Activated T-cell treated with anti-CD3 and anti-CD28 coated beads, Interleukin-2, amount 50 U/mL, for 4 hours (primary cell): ENCODE data around the gene SUPT7L. TPM values are rescaled to one million over a fixed set of nuclear protein-coding genes. Genes with fewer than 3 reads are reported as not detected.
A peak's percentile ranks its signal among the peaks of the same experiment; 100 is the strongest.
"Not testable (repeated sequence)": the region's sequence is repeated elsewhere in the genome, so short reads cannot be mapped to it uniquely, and the experiment has no call there.

ENCODE experiments used
- ATAC-seq, 2 donors: fragments of 200-7000 bp; cut with Tn5 transposase; one replicate each; pipeline ENCODE4 v1.10.0; 2021
- DNase-seq: peaks from one replicate; pipeline ENCODE4 v3.0.0-alpha.2; 2020
- H3K27me3 Mint-ChIP-seq: one replicate; pipeline ENCODE4 v1.8.0; 2021; ENCODE audit warnings: low read depth, mixed read lengths
- H3K36me3 Mint-ChIP-seq: one replicate; pipeline ENCODE4 v1.8.0; 2022; ENCODE audit warnings: mixed read lengths; ENCODE audit not compliant: insufficient read depth
- H3K4me1 Mint-ChIP-seq: one replicate; pipeline ENCODE4 v1.8.0; 2021; ENCODE audit warnings: low read depth, mixed read lengths
- H3K4me3 Mint-ChIP-seq: one replicate; pipeline ENCODE4 v1.8.0; 2021; ENCODE audit warnings: mild to moderate bottlenecking, moderate library complexity, mixed read lengths
- H3K9me3 Mint-ChIP-seq: one replicate; pipeline ENCODE4 v1.8.0; 2021; ENCODE audit warnings: mixed read lengths
- total RNA-seq, 3 donors: library from RNA; stranded (reverse); gene quantifications; one replicate each; pipeline ENCODE4 v1.2.1, GENCODE V29; 2021

Gene SUPT7L
- total RNA-seq, 3 donors from 2014 or later, result 23.6 to 31.4 (median 28.1) TPM

DNA sequence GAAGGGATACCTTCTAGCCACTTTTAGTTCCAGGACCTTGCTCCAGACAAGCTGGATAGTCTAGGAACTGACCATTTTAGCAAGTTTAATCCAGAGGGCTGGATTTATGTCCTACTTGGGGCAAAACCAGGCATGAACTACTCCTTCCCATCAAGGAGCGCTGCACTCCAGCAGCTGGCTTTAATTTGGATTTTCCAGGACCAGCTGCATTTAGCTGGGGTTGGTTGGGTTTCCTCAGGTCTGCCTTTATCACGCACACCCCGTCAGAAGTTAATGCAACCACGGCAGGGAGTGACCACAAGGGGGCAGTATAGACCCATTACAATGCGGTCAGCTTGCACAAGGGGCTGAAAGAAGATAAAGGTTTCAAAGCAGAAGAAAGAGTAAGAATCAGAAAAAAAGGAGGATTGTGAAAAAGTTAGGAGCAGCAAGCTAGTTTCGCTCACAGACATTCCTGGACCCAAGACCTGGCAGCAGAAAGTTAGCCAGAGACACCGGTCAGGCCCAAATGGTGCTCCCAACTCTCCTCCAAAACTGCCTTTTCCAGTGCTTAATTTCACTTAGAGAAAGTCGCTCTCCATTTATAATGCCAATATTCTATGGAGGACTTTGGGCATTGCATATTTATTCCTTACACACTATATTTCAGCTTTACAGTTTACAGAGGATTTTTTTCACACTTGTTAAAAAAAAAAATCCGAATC is 40.4 kb upstream of the SUPT7L start:
- Mint-ChIP-seq H3K4me3 (no peak overlapping the region), H3K36me3 (peaks cover 1% of the 10 kb centered on the region), H3K9me3 (no peaks in the 10 kb centered on the region), H3K27me3 (no peaks in the 10 kb centered on the region), H3K4me1 (peaks cover 9% of the 10 kb centered on the region)
- DNase-seq (peak; percentile 87), ATAC-seq (peak; percentile 70 to 74)

DNA sequence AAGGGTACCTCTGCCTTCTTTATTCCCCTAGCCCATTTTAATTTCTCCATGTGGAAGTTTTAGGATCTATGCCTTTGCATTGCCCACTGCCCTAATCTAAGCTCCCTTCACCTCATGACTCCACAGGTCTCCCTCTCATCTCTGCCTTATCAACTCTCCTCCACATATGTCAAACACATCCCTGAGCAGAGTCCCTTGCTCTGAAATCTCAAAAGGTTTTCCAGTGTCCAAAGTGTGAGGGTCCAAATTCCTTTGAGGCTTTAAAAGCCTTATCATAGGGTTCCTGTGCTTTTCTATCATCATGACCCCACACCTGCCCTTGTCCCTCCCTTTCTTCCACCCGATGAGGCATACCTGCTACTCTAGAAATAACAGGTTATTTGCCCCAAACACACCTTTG is 38.9 kb upstream of the SUPT7L start:
- ATAC-seq, result no peak
- Mint-ChIP-seq H3K4me3 (no peak overlapping the region), H3K9me3 (no peaks in the 10 kb centered on the region), H3K27me3 (no peaks in the 10 kb centered on the region), H3K4me1 (peaks cover 9% of the 10 kb centered on the region), H3K36me3 (peaks cover 7% of the 10 kb centered on the region)
- DNase-seq, result no peak

GRCh38 chr2:27701676-27702075 is 38.3 kb upstream of the SUPT7L start:
- Mint-ChIP-seq H3K27me3 (no peaks in the 10 kb centered on the region), H3K4me3 (no peak overlapping the region), H3K4me1 (peaks cover 9% of the 10 kb centered on the region), H3K9me3 (no peaks in the 10 kb centered on the region), H3K36me3 (peaks cover 8% of the 10 kb centered on the region)
- ATAC-seq (no peak), DNase-seq (no peak)

GRCh38 chr2:27697660-27698059 is 34.2 kb upstream of the SUPT7L start:
- Mint-ChIP-seq H3K9me3 (no peaks in the 10 kb centered on the region), H3K4me3 (no peak overlapping the region), H3K27me3 (no peaks in the 10 kb centered on the region), H3K4me1 (no peaks in the 10 kb centered on the region), H3K36me3 (peaks cover 21% of the 10 kb centered on the region)
- no peak for DNase-seq
- no peak for ATAC-seq

- no peak overlapping the region for H3K4me3 Mint-ChIP-seq
- DNase-seq (no peak), ATAC-seq (no peak)
- H3K4me1 Mint-ChIP-seq, result peaks cover 5% of the 10 kb centered on the region
- H3K36me3 Mint-ChIP-seq, result peaks cover 30% of the 10 kb centered on the region
- H3K27me3 Mint-ChIP-seq, result no peaks in the 10 kb centered on the region
- H3K9me3 Mint-ChIP-seq, result no peaks in the 10 kb centered on the region
These were observed 26.6 kb upstream of the SUPT7L start for GRCh38 chr2:27690052-27690451.

DNA sequence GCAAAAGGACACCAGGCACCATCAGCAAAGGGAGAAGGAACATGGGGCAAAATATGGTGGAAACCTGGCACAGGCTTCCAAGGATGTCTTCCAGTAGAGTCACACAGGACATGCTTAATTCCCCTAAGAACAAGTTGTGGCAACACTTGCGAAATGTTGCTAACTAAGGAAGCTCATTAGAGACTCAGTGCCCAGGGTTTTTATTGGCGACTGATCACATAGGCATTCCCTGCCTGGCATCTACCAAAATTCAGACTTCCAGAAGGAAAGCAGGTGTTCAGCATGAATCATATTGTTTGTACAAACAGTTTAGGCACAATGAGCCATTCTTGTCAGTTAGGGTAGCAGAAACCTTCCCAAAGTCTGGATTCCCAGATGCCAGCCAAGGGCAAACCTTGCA is 26.0 kb upstream of the SUPT7L start:
- Mint-ChIP-seq H3K27me3 (no peaks in the 10 kb centered on the region), H3K36me3 (peaks cover 34% of the 10 kb centered on the region), H3K4me3 (no peak overlapping the region), H3K4me1 (peaks cover 11% of the 10 kb centered on the region), H3K9me3 (no peaks in the 10 kb centered on the region)
- DNase-seq (no peak), ATAC-seq (no peak)

- DNase-seq (no peak), ATAC-seq (no peak)
- Mint-ChIP-seq H3K9me3 (no peaks in the 10 kb centered on the region), H3K4me3 (no peak overlapping the region), H3K36me3 (peaks cover 28% of the 10 kb centered on the region), H3K4me1 (peaks cover 28% of the 10 kb centered on the region), H3K27me3 (no peaks in the 10 kb centered on the region)
These were observed 23.8 kb upstream of the SUPT7L start for GRCh38 chr2:27687232-27687631.

- Mint-ChIP-seq H3K36me3 (peaks cover 31% of the 10 kb centered on the region), H3K9me3 (no peaks in the 10 kb centered on the region), H3K27me3 (no peaks in the 10 kb centered on the region), H3K4me3 (no peak overlapping the region), H3K4me1 (peaks cover 39% of the 10 kb centered on the region)
- DNase-seq (no peak), ATAC-seq (no peak)
These were observed 22.2 kb upstream of the SUPT7L start for GRCh38 chr2:27685577-27685976.

GRCh38 chr2:27685006-27685405 is 21.6 kb upstream of the SUPT7L start:
- peaks cover 33% of the 10 kb centered on the region for H3K36me3 Mint-ChIP-seq
- H3K27me3 Mint-ChIP-seq, H3K9me3 Mint-ChIP-seq, DNase-seq, ATAC-seq: not testable (repeated sequence)
- H3K4me3 Mint-ChIP-seq, result peak overlapping the region; percentile 38
- H3K4me1 Mint-ChIP-seq, result peaks cover 39% of the 10 kb centered on the region

- DNase-seq (peak; percentile 86), ATAC-seq (peak; percentile 75 to 76)
- H3K27me3 Mint-ChIP-seq, result no peaks in the 10 kb centered on the region
- no peak overlapping the region for H3K4me3 Mint-ChIP-seq
- peaks cover 33% of the 10 kb centered on the region for H3K36me3 Mint-ChIP-seq
- H3K9me3 Mint-ChIP-seq, result no peaks in the 10 kb centered on the region
- H3K4me1 Mint-ChIP-seq, result peaks cover 39% of the 10 kb centered on the region
These were observed 20.1 kb upstream of the SUPT7L start for GRCh38 chr2:27683390-27684071.

- H3K4me3 Mint-ChIP-seq, result peak overlapping the region; percentile 29
- ATAC-seq, result peak; percentile 65 to 70
- not testable (repeated sequence) for DNase-seq, H3K9me3 Mint-ChIP-seq, H3K27me3 Mint-ChIP-seq
- H3K36me3 Mint-ChIP-seq, result peaks cover 36% of the 10 kb centered on the region
- H3K4me1 Mint-ChIP-seq, result peaks cover 39% of the 10 kb centered on the region
These were observed 18.9 kb upstream of the SUPT7L start for GRCh38 chr2:27682334-27682771.

GRCh38 chr2:27681841-27682240 is 18.4 kb upstream of the SUPT7L start:
- DNase-seq (no peak), ATAC-seq (peak; percentile 63 to 71)
- peak overlapping the region; percentile 29 for H3K4me3 Mint-ChIP-seq
- peaks cover 36% of the 10 kb centered on the region for H3K36me3 Mint-ChIP-seq
- no peaks in the 10 kb centered on the region for H3K27me3 Mint-ChIP-seq
- peaks cover 39% of the 10 kb centered on the region for H3K4me1 Mint-ChIP-seq
- H3K9me3 Mint-ChIP-seq, result no peaks in the 10 kb centered on the region

DNA sequence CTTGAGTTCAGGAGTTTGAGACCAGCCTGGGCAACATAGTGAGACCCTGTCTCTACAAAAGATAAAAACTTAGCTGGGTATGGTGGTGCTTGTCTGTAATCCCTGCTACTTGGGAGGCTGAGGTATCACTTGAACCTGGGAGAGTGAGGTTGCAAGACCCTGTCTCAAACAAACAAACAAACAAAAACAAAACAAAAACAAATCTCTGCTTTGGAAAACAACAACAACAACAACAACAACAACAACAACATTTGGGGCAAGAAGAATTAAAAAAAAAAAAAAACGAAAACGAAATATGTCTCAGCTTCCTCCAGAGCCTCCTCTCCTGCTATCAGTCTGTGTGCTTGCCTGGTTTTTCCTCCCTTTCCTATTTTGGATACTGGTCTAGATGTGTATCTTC is 17.2 kb upstream of the SUPT7L start:
- peaks cover 38% of the 10 kb centered on the region for H3K4me1 Mint-ChIP-seq
- H3K27me3 Mint-ChIP-seq, result no peaks in the 10 kb centered on the region
- H3K4me3 Mint-ChIP-seq, result no peak overlapping the region
- DNase-seq (no peak), ATAC-seq (no peak)
- H3K36me3 Mint-ChIP-seq, result peaks cover 38% of the 10 kb centered on the region
- H3K9me3 Mint-ChIP-seq, result no peaks in the 10 kb centered on the region

DNA sequence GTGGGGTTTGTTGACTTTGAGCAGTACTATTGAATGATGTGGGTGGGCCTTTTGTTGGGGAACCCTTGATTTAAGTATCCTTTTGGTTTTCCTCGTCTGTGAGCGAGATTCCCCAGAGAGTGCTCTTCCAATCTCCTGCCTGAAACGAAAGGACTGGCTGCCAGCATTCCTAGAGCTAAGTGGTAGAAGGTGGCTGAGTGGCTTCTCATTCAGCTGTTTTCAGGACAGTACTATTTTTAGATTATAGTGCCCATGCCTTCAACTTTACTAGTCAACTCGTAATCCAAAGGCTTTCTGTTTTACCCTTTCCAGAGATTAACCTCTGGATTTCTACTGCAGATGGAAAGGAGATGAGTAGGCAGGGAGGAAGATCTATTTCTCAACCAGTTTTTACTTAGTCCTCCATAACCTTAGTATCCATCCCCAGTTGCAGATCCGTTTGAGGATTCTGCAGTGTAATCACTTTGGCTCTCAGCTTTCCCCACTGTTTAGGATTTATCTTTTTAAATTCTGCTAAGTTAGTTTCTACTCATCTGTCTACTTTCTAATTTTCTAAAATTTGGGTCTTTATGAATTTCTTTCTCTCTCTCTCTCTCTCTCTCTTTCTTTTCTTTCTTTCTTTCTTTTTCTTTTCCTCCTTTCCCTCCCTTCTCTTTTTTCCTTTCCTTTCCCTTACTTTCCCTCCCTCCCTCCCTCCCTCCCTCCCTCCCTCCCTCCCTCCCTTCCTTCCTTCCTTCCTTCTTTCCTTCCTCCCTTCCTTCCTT is 9.5 kb upstream of the SUPT7L start:
- peaks cover 41% of the 10 kb centered on the region for H3K36me3 Mint-ChIP-seq
- no peak for ATAC-seq

More for the DNA sequence above, 9.5 kb upstream of the SUPT7L start:
- no peak for DNase-seq
- H3K4me3 Mint-ChIP-seq, result no peak overlapping the region
- H3K27me3 Mint-ChIP-seq, result no peaks in the 10 kb centered on the region
- H3K4me1 Mint-ChIP-seq, result peaks cover 10% of the 10 kb centered on the region
- no peaks in the 10 kb centered on the region for H3K9me3 Mint-ChIP-seq
